Stimulated activated CD8-positive, alpha-beta memory T cell treated with anti-CD3 and anti-CD28 coated beads, Interleukin-7, amount 100 ng/mL, for 1 hour (primary cell): ENCODE results near the gene TMEM190.
"Not testable (repeated sequence)": the region's sequence is repeated elsewhere in the genome, so short reads cannot be mapped to it uniquely, and the experiment has no call there.

ENCODE experiments used
- DNase-seq, 2 donors: peaks; one replicate each; pipeline ENCODE4 v3.0.0-alpha.2; 2020; ENCODE audit warnings: low read depth in 2 of 2

The TMEM190 gene

GRCh38 chr19:55419103-55419502 is 42.5 kb downstream of the TMEM190 start:
- DNase-seq = no peak

- DNase-seq = no peak
Measured at GRCh38 chr19:55419624-55420236, 43.1 kb downstream of the TMEM190 start.

- DNase-seq = not testable (repeated sequence)
Measured at GRCh38 chr19:55421281-55421680, 44.7 kb downstream of the TMEM190 start.

- DNase-seq = no peak
Measured at GRCh38 chr19:55423225-55424005, 46.8 kb downstream of the TMEM190 start.

- DNase-seq = no peak
Measured at GRCh38 chr19:55424518-55424917, 47.9 kb downstream of the TMEM190 start.

GRCh38 chr19:55426042-55426441 is 49.4 kb downstream of the TMEM190 start:
- DNase-seq = no peak
